Neural progenitor cell (in vitro differentiated cells): ENCODE data around the gene TP53BP2. TPM values are rescaled to one million over a fixed set of nuclear protein-coding genes. Genes with fewer than 3 reads are reported as not detected.

Source experiments
- DNase-seq: peaks from one replicate; pipeline ENCODE4 v3.0.0-alpha.2; 2016; ENCODE audit warnings: low spot score
- H2AFZ ChIP-seq: fragments of 200-600 bp; sonication (generic); replicated peaks from 2 replicates; pipeline ENCODE4 v1.6.1; 2016; ENCODE audit warnings: antibody characterized with exemption
- H3F3A ChIP-seq: fragments of 200-600 bp; sonication (generic); 2 replicates; pipeline ENCODE4 v1.6.1; 2016; ENCODE audit warnings: antibody characterized with exemption, low read depth
- H3K27ac ChIP-seq: fragments of 200-600 bp; sonication (generic); 2 replicates; pipeline ENCODE4 v1.5.1; 2016; ENCODE audit warnings: mild to moderate bottlenecking
- H3K27me3 ChIP-seq: fragments of 200-600 bp; sonication (generic); 2 replicates; pipeline ENCODE4 v1.6.1; 2016; ENCODE audit warnings: mild to moderate bottlenecking, moderate library complexity
- H3K36me3 ChIP-seq: fragments of 200-600 bp; sonication (generic); 2 replicates; pipeline ENCODE4 v1.5.1; 2016
- H3K4me1 ChIP-seq: fragments of 200-600 bp; sonication (generic); 2 replicates; pipeline ENCODE4 v1.6.1; 2016; ENCODE audit warnings: mixed run types
- H3K4me2 ChIP-seq: fragments of 200-600 bp; sonication (generic); 2 replicates; pipeline ENCODE4 v1.6.1; 2016
- H3K4me3 ChIP-seq: fragments of 200-600 bp; sonication (generic); 2 replicates; pipeline ENCODE4 v1.5.1; 2016
- H3K79me2 ChIP-seq: fragments of 200-600 bp; sonication (generic); 2 replicates; pipeline ENCODE4 v1.6.1; 2016; ENCODE audit warnings: low read depth
- H3K9ac ChIP-seq: fragments of 200-600 bp; sonication (generic); 2 replicates; pipeline ENCODE4 v1.6.1; 2016
- H3K9me3 ChIP-seq: fragments of 200-600 bp; sonication (generic); 2 replicates; pipeline ENCODE4 v1.5.1; 2016; ENCODE audit warnings: low read depth
- H4K20me1 ChIP-seq: fragments of 200-600 bp; sonication (generic); 2 replicates; pipeline ENCODE4 v1.6.1; 2016; ENCODE audit warnings: low read depth
- H3K27ac Mint-ChIP-seq: 3 replicates; pipeline ENCODE4 v1.8.0; 2021; ENCODE audit warnings: mixed read lengths
- H3K27me3 Mint-ChIP-seq: 2 replicates; pipeline ENCODE4 v1.8.0; 2022; ENCODE audit warnings: low read depth, mild to moderate bottlenecking, inconsistent platforms, moderate library complexity, mixed read lengths; ENCODE audit not compliant: insufficient read depth
- H3K36me3 Mint-ChIP-seq: 3 replicates; pipeline ENCODE4 v1.8.0; 2021; ENCODE audit warnings: mixed read lengths
- H3K4me1 Mint-ChIP-seq: 3 replicates; pipeline ENCODE4 v1.8.0; 2021; ENCODE audit warnings: mixed read lengths
- H3K4me3 Mint-ChIP-seq: 3 replicates; pipeline ENCODE4 v1.8.0; 2021; ENCODE audit warnings: mild to moderate bottlenecking, moderate library complexity, mixed read lengths
- H3K9me3 Mint-ChIP-seq: 3 replicates; pipeline ENCODE4 v1.8.0; 2020; ENCODE audit warnings: mixed read lengths
- EZH2 ChIP-seq: fragments of 200-600 bp; sonication (generic); IDR thresholded peaks from 2 replicates; pipeline ENCODE4 v1.6.1; 2017; ENCODE audit warnings: antibody characterized with exemption, mild to moderate bottlenecking, moderate library complexity
- EZH2phosphoT487 ChIP-seq: fragments of 200-600 bp; sonication (generic); IDR thresholded peaks from 2 replicates; pipeline ENCODE4 v1.6.1; 2017; ENCODE audit warnings: antibody characterized with exemption
- total RNA-seq: library from RNA; depleted of rRNA; stranded (reverse); fragments of >200 nt; gene quantifications from 2 replicates; pipeline ENCODE4 v1.2.3, GENCODE V29; 2015; ENCODE audit warnings: low replicate concordance
- TF ChIP-seq, protein P1 (sequence below): fragments of 200-600 bp; sonication (generic); IDR thresholded peaks from 2 replicates; pipeline ENCODE4 v1.5.1; 2017; ENCODE audit warnings: antibody characterized with exemption, mild to moderate bottlenecking

TP53BP2 gene
- total RNA-seq, 1 donor from 2014 or later, result 56.3 TPM

DNA sequence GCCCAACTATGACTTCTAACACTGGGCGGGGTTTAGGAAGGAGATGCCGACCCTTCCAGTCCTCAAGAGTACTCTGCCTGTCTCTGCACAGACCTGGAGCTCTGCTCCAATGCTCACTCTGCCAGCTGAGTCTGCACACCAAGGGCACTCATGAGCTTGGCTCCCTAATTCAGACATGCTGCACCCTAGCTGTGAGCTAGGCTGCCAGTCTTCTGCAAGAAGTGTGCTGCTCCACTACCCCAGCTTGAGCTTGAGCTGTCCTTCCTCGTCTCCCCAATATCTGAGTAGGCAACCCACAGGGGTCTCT lies 13.2 kb downstream of the TP53BP2 start:
- no peaks in the 10 kb centered on the region for H3K27me3 ChIP-seq
- H3K4me3 ChIP-seq, result no peak overlapping the region
- Mint-ChIP-seq H3K4me3 (no peak overlapping the region), H3K36me3 (peaks cover 1% of the 10 kb centered on the region), H3K9me3 (no peaks in the 10 kb centered on the region), H3K27ac (no peak overlapping the region), H3K27me3 (no peaks in the 10 kb centered on the region), H3K4me1 (peaks cover 10% of the 10 kb centered on the region)
- H3K4me1 ChIP-seq, result peaks cover 13% of the 10 kb centered on the region
- no peak overlapping the region for H3K4me2 ChIP-seq
- no peaks in the 10 kb centered on the region for H3K9me3 ChIP-seq
- no peak overlapping the region for H3K27ac ChIP-seq
- H2AFZ ChIP-seq, result no peak overlapping the region
- no peak overlapping the region for H3K9ac ChIP-seq
- TF ChIP-seq, protein P1, sequence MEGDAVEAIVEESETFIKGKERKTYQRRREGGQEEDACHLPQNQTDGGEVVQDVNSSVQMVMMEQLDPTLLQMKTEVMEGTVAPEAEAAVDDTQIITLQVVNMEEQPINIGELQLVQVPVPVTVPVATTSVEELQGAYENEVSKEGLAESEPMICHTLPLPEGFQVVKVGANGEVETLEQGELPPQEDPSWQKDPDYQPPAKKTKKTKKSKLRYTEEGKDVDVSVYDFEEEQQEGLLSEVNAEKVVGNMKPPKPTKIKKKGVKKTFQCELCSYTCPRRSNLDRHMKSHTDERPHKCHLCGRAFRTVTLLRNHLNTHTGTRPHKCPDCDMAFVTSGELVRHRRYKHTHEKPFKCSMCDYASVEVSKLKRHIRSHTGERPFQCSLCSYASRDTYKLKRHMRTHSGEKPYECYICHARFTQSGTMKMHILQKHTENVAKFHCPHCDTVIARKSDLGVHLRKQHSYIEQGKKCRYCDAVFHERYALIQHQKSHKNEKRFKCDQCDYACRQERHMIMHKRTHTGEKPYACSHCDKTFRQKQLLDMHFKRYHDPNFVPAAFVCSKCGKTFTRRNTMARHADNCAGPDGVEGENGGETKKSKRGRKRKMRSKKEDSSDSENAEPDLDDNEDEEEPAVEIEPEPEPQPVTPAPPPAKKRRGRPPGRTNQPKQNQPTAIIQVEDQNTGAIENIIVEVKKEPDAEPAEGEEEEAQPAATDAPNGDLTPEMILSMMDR, result no peak
- no peak for TF ChIP-seq EZH2phosphoT487
- TF ChIP-seq EZH2, result no peak
- H3K79me2 ChIP-seq, result peaks cover 100% of the 10 kb centered on the region
- no peak for DNase-seq
- peaks cover 93% of the 10 kb centered on the region for H4K20me1 ChIP-seq
- no peaks in the 10 kb centered on the region for H3F3A ChIP-seq
- H3K36me3 ChIP-seq, result no peaks in the 10 kb centered on the region

DNA sequence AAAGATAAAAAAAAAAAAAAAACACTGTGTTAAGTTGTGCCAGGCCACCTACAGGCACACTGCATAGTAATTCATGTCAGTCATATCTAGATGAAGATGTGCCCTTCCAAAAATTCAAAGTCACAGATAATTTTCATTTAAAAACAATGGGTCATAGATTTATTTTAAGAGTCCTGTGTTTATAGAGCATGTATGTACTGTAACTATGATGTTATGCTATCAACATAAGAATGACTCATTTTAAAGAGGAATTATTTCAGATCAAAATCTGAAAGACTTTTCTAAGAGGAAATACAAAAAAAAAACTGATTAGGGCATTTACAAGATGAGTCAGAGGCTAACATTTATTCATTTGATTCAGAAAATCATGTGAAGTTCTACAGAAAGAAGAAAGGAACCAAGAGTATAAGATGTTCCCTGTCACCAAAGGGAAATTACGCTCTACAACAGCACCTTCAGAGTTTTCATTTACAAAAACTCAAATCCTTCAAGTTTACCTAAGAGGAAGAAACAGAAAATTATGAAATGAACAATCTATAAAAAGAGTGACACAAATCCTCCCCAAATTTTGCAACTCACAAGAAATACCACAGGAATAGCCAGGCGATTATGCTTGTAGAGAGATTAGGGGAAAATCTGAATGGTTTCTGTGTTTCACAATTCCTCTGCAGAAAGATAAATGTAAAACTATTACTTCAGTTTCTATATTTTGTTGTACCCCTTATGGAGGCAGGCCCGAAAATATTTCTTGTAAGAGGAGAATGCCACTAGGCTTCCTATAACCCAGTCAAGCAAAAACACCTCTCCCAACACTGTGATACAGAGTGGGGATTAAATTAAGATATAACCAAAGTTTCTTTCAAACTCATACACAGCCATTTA lies 13.8 kb downstream of the TP53BP2 start:
- Histone ChIP-seq H3K4me3 (no peak overlapping the region), H4K20me1 (peaks cover 93% of the 10 kb centered on the region), H3K9me3 (no peaks in the 10 kb centered on the region), H3K79me2 (peaks cover 100% of the 10 kb centered on the region), H3K36me3 (no peaks in the 10 kb centered on the region), H3K4me2 (no peak overlapping the region), H3K9ac (no peak overlapping the region), H2AFZ (no peak overlapping the region), H3K27ac (no peak overlapping the region), H3K4me1 (peaks cover 7% of the 10 kb centered on the region), H3K27me3 (no peaks in the 10 kb centered on the region), H3F3A (no peaks in the 10 kb centered on the region)
- TF ChIP-seq EZH2phosphoT487 (no peak), EZH2 (no peak)
- TF ChIP-seq, protein P1, result no peak
- no peak overlapping the region for H3K4me3 Mint-ChIP-seq
- H3K9me3 Mint-ChIP-seq, result no peaks in the 10 kb centered on the region
- no peak overlapping the region for H3K27ac Mint-ChIP-seq
- H3K4me1 Mint-ChIP-seq, result peaks cover 10% of the 10 kb centered on the region
- DNase-seq, result no peak
- peaks cover 1% of the 10 kb centered on the region for H3K36me3 Mint-ChIP-seq
- H3K27me3 Mint-ChIP-seq, result no peaks in the 10 kb centered on the region

DNA sequence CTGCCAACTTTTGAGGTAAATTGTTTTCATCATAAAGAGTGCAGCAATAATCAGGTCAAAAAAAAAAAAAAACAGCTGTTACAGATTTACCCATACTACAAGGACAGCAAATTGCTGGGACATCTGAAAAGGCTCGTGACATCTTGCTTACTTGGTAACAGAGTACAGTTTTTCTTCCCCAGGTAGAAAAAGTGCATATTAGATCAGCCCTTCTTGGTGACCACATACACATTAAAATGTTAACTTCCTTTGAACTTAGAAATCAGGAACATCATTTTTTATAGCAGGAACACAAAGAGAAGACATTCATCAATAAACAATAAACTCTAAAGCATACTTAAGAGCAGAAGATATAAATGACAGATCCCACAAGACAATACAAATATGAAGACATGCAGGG lies 16.1 kb downstream of the TP53BP2 start:
- H3K9me3 Mint-ChIP-seq, result no peaks in the 10 kb centered on the region
- H3K4me3 ChIP-seq, result no peak overlapping the region
- H3K27ac Mint-ChIP-seq, result no peak overlapping the region
- H3K4me1 ChIP-seq, result peaks cover 3% of the 10 kb centered on the region
- H3K27ac ChIP-seq, result no peak overlapping the region
- peaks cover 3% of the 10 kb centered on the region for H3K36me3 Mint-ChIP-seq
- H3K36me3 ChIP-seq, result no peaks in the 10 kb centered on the region
- H3K9me3 ChIP-seq, result no peaks in the 10 kb centered on the region
- H3K4me2 ChIP-seq, result no peak overlapping the region
- H3K79me2 ChIP-seq, result peaks cover 100% of the 10 kb centered on the region
- no peak overlapping the region for H3K4me3 Mint-ChIP-seq
- no peak overlapping the region for H3K9ac ChIP-seq
- no peaks in the 10 kb centered on the region for H3F3A ChIP-seq
- peaks cover 14% of the 10 kb centered on the region for H3K4me1 Mint-ChIP-seq
- peaks cover 93% of the 10 kb centered on the region for H4K20me1 ChIP-seq
- no peaks in the 10 kb centered on the region for H3K27me3 Mint-ChIP-seq
- no peak for DNase-seq
- H2AFZ ChIP-seq, result no peak overlapping the region
- TF ChIP-seq EZH2phosphoT487 (no peak), EZH2 (no peak)
- TF ChIP-seq, protein P1, result no peak
- no peaks in the 10 kb centered on the region for H3K27me3 ChIP-seq
